IPS-20b (cell line): ENCODE data around the gene ITSN1.
"Not testable (repeated sequence)": the region's sequence is repeated elsewhere in the genome, so short reads cannot be mapped to it uniquely, and the experiment has no call there.

Source experiments
- H3K27ac ChIP-seq: one replicate; pipeline ENCODE4 v1.5.1; 2013; ENCODE audit warnings: low read length
- H3K27me3 ChIP-seq: 2 replicates; pipeline ENCODE4 v1.6.1; 2013; ENCODE audit warnings: mild to moderate bottlenecking, low read length, inconsistent platforms; ENCODE audit not compliant: insufficient read depth
- H3K36me3 ChIP-seq: 2 replicates; pipeline ENCODE4 v1.6.1; 2013; ENCODE audit warnings: low read depth, mild to moderate bottlenecking, inconsistent platforms, low read length, moderate library complexity; ENCODE audit not compliant: insufficient read depth
- H3K4me1 ChIP-seq: 2 replicates; pipeline ENCODE4 v1.6.1; 2013; ENCODE audit warnings: mild to moderate bottlenecking, control low read depth, inconsistent platforms, low read length, moderate library complexity; ENCODE audit not compliant: insufficient read depth
- H3K4me3 ChIP-seq: 2 replicates; pipeline ENCODE4 v1.5.1; 2013; ENCODE audit warnings: mild to moderate bottlenecking, low read length, inconsistent platforms
- H3K9ac ChIP-seq: 2 replicates; pipeline ENCODE4 v1.6.1; 2013; ENCODE audit warnings: low read depth, mild to moderate bottlenecking, inconsistent platforms, low read length, moderate library complexity
- H3K9me3 ChIP-seq: 2 replicates; pipeline ENCODE4 v1.6.1; 2013; ENCODE audit warnings: mild to moderate bottlenecking, low read depth, low read length, inconsistent platforms; ENCODE audit not compliant: insufficient read depth

ITSN1 gene

DNA sequence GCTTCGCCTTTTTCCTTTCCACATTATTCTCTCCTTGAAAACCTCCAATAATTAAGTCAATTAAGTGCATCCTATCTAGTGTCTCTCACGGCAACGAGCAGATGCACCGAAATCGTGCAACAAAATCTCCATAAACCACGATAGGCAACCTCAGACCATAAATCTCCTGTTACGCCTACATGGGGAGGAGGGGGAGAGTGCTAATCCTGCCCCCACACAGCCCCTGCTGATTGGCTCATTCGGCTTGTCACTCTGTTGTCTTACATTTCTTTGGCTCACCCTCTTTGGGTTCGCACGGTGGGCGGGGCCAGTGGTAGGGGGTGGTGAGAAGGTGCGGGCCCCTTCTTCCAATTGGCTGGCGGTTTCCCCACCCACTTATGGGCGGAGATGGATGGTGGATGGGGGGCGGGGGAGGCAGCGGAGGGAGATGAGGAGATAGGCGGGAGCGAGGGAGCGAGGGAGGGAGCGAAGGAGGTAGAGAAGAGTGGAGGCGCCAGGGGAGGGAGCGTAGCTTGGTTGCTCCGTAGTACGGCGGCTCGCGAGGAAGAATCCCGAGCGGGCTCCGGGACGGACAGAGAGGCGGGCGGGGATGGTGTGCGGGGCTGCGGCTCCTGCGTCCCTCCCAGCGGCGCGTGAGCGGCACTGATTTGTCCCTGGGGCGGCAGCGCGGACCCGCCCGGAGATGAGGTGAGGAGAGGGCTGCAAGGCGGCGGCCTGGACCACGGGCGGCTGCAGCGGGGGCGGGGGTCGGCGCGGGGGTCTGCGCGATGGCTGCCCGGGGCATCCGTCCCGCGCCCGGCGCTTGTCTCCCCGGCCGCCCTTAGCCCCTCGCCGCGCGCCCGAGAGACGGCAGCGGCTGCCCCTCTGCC, at the start of gene ITSN1:
Gene ITSN1 (plus strand): TSS at position 475 of the 869 bp plus-strand sequence. CDS start 76,328 bp downstream, outside the sequence.
- peak within 1 kb of the TSS; percentile 98 for H3K27ac ChIP-seq
- H3K9ac ChIP-seq: peak within 1 kb of the TSS; percentile 95
- H3K36me3 ChIP-seq: no peaks in the 10 kb centered on the region
- no peaks in the 10 kb centered on the region for H3K9me3 ChIP-seq
- H3K27me3 ChIP-seq: no peaks in the 10 kb centered on the region
- peak within 1 kb of the TSS; percentile 97 for H3K4me3 ChIP-seq
- peaks cover 12% of the 10 kb centered on the region for H3K4me1 ChIP-seq

GRCh38 chr21:33598051-33598450, 44.2 kb upstream of the ITSN1 start:
- Histone ChIP-seq H3K36me3 (peaks cover 61% of the 10 kb centered on the region), H3K27me3 (no peaks in the 10 kb centered on the region), H3K4me1 (no peaks in the 10 kb centered on the region), H3K9ac (no peak overlapping the region), H3K9me3 (no peaks in the 10 kb centered on the region), H3K4me3 (no peak overlapping the region), H3K27ac (no peak overlapping the region)

GRCh38 chr21:33608559-33608958, 33.7 kb upstream of the ITSN1 start:
- Histone ChIP-seq H3K4me1 (no peaks in the 10 kb centered on the region), H3K36me3 (peaks cover 20% of the 10 kb centered on the region; the same call in 1 of the 2 replicates), H3K9ac (no peak overlapping the region), H3K4me3 (no peak overlapping the region), H3K27ac (no peak overlapping the region), H3K9me3 (no peaks in the 10 kb centered on the region), H3K27me3 (no peaks in the 10 kb centered on the region)

DNA sequence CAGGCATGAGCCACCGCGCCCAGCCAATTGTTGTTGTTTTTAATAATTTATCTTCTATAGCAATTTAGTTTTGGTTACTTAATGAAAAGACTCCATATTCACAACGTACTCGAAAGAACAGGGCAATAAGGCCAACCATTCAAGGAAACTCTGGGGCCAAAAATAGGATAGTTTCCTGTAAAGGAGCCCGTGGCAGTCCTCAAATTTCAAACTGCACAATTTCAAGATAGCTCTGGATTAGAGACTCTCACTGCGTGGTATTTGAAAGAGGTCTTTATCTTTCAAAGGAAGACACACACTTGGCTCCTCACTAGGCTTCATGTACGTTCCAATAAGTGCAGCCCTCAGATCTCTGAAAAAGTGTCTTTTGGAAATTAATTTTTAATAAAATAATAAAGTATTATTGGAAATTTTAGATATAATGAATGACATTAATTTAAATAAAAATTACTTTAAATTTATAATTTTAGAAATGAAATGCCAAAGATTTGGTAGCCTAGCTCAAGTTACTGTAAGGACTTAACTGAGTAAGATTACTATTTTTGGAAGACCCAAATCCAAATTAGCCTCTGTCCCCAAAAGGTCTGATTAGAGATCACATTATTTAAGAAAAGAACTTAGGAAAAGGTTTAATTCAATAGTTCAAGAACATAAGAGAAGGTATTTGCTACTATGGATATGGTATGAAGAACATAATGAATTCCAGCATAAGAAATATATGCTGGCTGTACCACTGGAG, 31.1 kb upstream of the ITSN1 start:
- H3K9me3 ChIP-seq: no peaks in the 10 kb centered on the region
- H3K27ac ChIP-seq: no peak overlapping the region
- peaks cover 21% of the 10 kb centered on the region; the same call in 1 of the 2 replicates for H3K36me3 ChIP-seq
- H3K4me1 ChIP-seq: no peaks in the 10 kb centered on the region
- H3K27me3 ChIP-seq: no peaks in the 10 kb centered on the region
- H3K4me3 ChIP-seq: no peak overlapping the region
- no peak overlapping the region for H3K9ac ChIP-seq

DNA sequence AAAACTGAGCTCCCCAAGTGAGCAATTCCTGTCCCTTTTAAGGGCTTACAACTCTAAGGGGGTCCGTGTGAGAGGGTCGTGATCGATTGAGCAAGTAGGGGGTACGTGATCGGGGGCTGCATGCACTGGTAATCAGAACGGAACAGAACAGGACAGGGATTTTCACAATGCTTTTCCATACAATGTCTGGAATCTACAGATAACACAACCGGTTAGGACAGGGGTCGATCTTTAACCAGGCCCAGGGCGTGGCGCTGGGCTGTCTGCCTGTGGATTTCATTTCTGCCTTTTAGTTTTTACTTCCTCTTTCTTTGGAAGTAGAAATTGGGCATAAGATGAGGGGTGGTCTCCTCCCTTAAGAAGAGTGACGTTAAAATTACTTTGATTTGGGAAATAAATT, 24.7 kb upstream of the ITSN1 start:
- peaks cover 15% of the 10 kb centered on the region for H3K4me1 ChIP-seq
- not testable (repeated sequence) for H3K4me3 ChIP-seq, H3K9me3 ChIP-seq, H3K9ac ChIP-seq, H3K27ac ChIP-seq, H3K27me3 ChIP-seq
- H3K36me3 ChIP-seq: 0 out of 2 replicates have a peak, but pooled peaks cover 11% of the 10 kb centered on the region

GRCh38 chr21:33618407-33618806, 23.9 kb upstream of the ITSN1 start:
- H3K27me3 ChIP-seq: no peaks in the 10 kb centered on the region
- H3K4me3 ChIP-seq: no peak overlapping the region
- H3K27ac ChIP-seq: no peak overlapping the region
- peaks cover 5% of the 10 kb centered on the region for H3K36me3 ChIP-seq
- no peak overlapping the region for H3K9ac ChIP-seq
- peaks cover 16% of the 10 kb centered on the region for H3K4me1 ChIP-seq
- H3K9me3 ChIP-seq: no peaks in the 10 kb centered on the region

GRCh38 chr21:33619726-33620125, 22.6 kb upstream of the ITSN1 start:
- H3K4me1 ChIP-seq: peaks cover 16% of the 10 kb centered on the region
- H3K27ac ChIP-seq: no peak overlapping the region
- no peaks in the 10 kb centered on the region for H3K27me3 ChIP-seq
- H3K4me3 ChIP-seq: no peak overlapping the region
- peaks cover 6% of the 10 kb centered on the region for H3K36me3 ChIP-seq
- H3K9me3 ChIP-seq: no peaks in the 10 kb centered on the region
- no peak overlapping the region for H3K9ac ChIP-seq

DNA sequence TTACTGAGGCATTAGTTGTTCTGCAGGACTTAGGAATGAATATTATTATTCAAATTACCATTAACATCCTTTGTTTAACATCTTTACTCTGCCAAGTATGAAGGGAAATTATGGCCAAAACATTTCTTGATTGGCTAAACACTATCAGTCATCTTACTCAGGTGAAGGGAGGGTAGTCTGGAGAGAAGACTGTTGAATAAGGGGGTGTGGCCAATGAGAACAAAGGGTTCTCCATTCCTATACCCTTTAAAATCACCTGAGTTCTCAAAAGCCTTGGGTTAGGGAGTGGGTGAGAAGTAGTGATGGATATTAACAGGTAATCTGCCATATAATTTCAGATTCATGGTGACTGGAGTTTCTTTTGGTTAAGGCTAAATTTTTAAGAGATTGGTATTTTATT, 20.0 kb upstream of the ITSN1 start:
- H3K9ac ChIP-seq: no peak overlapping the region
- no peak overlapping the region for H3K4me3 ChIP-seq
- H3K27me3 ChIP-seq: no peaks in the 10 kb centered on the region
- peaks cover 6% of the 10 kb centered on the region for H3K36me3 ChIP-seq
- no peak overlapping the region for H3K27ac ChIP-seq
- peaks cover 16% of the 10 kb centered on the region for H3K4me1 ChIP-seq
- H3K9me3 ChIP-seq: no peaks in the 10 kb centered on the region

- not testable (repeated sequence) for H3K27ac ChIP-seq, H3K4me3 ChIP-seq, H3K4me1 ChIP-seq, H3K27me3 ChIP-seq, H3K9me3 ChIP-seq, H3K9ac ChIP-seq
- H3K36me3 ChIP-seq: peaks cover 14% of the 10 kb centered on the region
These were observed 16.1 kb upstream of the ITSN1 start for GRCh38 chr21:33626151-33626550.

DNA sequence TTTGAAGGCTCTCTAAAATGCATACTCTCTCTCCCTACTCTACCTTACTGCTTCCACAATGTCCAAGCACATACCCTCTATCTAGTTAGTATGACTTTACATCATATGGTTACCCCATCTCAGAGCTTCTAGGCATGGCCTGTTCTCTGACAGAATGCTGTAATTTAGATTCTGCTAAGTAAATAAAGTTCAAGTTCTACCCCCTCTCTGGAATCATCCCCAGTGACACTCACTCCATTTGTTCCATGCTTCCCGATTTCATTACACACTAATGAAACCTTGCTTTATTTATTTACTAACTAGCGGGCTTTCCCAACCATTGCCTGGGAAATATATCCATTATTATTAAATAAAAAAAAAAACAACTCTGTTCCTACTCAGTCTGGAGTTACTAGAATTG, 8.0 kb upstream of the ITSN1 start:
- Histone ChIP-seq H3K27me3 (no peaks in the 10 kb centered on the region), H3K4me3 (no peak overlapping the region), H3K27ac (no peak overlapping the region), H3K9me3 (no peaks in the 10 kb centered on the region), H3K4me1 (no peaks in the 10 kb centered on the region), H3K36me3 (peaks cover 7% of the 10 kb centered on the region; the same call in 1 of the 2 replicates), H3K9ac (no peak overlapping the region)

DNA sequence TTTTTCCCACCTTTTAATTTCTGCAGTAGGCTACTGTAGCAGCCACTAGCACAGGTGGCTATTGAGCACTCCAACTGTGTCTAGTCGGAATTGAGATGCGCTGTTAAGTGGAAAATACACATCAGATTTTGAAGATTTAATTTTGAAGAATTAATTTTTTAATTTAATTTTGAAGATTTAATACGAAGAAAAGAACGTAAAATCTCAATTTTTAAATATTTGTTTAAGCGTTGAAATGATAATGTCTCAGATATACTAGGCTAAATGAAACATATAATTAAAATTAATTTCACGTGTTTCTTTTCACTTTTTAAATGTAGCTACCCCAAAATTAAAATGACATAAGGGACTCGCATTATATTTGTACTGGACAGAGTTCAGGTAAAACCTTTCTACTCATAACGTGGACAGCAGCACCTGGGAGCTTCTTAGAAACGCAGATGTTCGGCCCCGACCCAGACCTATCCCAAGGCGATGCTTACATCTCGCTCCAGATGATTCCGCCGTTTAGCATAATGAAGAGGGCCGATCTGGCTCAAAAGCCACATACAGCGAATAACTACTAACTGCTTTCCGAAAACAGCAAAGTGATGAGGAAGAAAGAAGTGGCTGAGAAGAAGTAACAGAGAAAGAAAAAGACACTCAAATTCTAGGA, 1.5 kb upstream of the ITSN1 start:
- Histone ChIP-seq H3K27ac (peak overlapping the region; percentile 41), H3K9ac (peak overlapping the region; percentile 87; the same call in 1 of the 2 replicates), H3K9me3 (no peaks in the 10 kb centered on the region), H3K4me3 (peak overlapping the region; percentile 97), H3K4me1 (peaks cover 12% of the 10 kb centered on the region), H3K36me3 (no peaks in the 10 kb centered on the region), H3K27me3 (no peaks in the 10 kb centered on the region)
